ENCODE measurements around the gene KASH5.
"Not testable (repeated sequence)": the region's sequence is repeated elsewhere in the genome, so short reads cannot be mapped to it uniquely, and the experiment has no call there.

KASH5 gene

DNA sequence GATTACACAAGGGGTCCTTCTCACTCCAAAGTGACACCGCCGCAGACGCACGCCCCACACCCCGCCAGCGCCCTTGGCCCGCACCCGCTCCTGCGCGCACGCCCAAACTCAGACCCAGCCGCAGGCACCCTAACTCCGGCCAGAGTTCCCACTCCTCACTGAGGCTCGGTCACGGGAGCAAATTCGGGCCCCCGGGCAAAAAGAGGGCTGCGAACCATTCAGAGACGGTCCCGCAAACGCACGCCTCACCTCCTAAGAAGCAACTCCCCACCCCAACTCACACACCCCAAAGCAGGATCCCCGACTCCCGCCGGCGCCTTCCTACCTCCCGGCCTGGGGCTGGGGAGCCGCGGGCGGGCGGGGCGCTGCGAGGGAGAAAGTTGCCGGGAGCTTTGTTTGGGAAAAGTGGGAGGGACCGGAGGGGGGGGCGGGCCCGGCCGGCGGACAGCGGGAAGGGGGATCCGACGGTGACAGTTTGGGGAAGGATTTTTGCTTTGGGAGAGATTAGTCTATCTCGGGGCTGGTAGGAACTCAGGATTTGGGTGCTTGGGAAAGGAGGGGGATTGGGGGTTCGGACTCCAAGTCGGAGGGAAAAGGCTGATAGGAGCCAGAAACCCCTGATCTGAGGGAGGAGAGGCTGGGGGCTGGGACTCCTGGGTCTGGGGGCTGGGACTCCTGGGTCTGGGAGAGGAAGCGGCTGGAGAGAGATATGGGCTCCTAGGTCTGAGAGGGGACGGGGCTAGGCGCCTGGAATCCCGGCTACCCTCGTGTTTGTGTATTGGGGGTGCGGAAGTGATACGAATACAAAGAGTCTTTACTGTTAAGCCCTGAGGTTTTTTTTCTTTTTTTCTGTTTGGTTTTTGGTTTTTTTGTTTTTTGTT is 25.8 kb upstream of the KASH5 start, which contains the start of gene TEAD2:
Gene TEAD2, minus strand, starts transcription at position 369 of the 881 bp plus-strand sequence. CDS start 2,341 bp downstream, outside the sequence.
- no peak for DNase-seq (ENCODE audit: low read depth)

DNA sequence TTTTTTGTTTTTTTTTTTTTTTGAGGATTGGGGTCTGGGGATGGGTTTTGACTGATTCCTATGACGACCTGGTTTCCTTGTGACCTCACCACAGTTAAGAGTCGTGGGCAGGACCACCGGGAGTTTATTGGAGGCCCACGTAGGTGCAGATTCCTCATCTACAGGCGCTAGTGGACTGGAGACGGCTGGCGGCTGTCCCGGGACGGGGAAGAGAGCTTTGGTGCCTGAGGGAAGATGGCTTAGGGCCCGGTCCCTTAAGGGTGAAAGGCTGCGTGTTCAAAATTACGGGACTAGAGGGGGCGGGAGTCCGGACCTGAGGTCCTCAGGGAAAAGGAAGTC is 25.2 kb upstream of the KASH5 start:
- no peak for DNase-seq (ENCODE audit: low read depth)

DNA sequence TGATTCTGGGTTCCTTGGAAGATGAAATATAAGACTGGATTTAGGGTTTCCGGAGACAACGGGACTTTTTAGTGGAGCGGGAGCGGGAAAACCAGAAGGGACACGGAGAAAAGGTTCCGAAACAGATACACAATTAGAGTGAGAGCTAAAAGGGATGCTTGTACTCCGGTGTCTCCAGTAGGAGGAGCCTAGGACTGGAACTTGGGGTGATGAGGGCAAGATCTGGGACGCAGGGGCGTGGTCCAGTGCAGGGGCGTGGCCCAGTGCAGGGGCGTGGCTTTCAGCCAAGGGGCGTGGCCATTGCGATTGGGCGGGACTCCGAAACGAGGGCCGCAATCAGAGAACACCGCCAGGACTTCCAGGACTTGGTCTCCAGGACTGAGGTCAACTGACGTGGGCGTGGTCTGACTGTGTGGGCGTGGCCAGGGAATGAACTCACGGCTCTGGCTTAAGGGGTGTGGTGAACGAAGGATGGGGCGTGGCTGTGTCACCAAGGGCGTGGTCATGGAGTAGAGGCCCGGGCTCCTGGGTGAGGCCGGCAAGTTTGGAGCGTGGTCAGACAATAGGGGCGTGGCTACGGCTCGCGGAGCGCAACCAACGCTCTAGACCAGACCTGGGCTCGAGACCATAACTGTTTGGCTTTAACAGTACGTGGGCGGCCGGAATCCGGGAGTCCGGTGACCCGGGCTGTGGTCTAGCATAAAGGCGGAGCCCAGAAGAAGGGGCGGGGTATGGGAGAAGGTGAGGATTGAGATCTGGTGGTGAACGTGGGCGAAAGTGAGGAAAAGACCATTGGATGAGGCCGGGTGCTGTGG is 24.6 kb upstream of the KASH5 start, which contains the start of gene DKKL1:
Gene DKKL1, plus strand, starts transcription at position 610 of the 815 bp plus-strand sequence. Its CDS starts 122 bp downstream, at position 732.
- DNase-seq (ENCODE audit: low read depth): peak; percentile 92

DNA sequence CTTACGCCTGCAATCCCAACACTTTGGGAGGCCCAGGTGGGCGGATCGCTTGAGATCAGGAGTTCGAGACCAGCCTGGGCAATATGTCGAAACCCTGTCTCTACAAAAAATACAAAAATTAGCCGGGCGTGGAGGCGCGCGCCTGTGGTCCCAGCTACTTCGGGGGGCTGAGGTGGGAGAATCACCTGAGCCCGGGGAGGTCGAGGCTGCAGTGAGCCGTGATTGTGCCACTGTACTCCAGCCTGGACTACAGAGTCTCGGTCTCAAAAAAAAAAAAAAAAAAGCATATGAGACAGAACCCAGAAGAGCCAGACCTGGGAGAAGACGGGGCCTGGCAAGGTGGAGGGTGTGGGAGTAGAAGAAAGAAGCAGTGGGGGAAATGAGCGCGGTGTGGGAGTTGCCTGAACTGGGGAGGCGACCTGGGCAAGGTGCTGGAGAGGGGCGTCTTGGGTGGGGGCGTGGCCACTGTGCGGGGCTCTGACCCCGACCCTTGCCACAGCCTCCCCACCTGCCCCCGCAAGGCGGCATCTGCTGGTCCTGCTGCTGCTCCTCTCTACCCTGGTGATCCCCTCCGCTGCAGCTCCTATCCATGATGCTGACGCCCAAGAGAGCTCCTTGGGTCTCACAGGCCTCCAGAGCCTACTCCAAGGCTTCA is 23.8 kb upstream of the KASH5 start:
- no peak for DNase-seq (ENCODE audit: low read depth)

DNA sequence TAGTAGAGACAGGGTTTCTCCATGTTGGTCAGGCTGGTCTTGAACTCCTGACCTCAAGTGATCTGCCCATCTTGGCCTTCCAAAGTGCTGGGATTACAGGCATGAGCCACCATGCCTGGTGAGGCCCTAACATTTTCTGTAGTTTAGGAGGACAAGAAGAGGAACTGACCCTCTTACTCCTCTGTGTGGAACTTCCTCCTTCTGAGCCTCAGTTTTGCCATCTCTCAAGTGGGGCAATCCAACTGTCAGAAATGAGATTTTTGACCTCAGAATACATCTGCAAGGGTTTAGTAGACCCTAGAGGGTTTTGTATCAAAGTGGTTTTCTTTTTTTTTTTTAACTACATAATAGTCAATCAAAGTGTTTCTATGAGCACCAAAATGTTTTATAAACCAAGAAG is 21.9 kb upstream of the KASH5 start:
- DNase-seq (ENCODE audit: low read depth): no peak

DNA sequence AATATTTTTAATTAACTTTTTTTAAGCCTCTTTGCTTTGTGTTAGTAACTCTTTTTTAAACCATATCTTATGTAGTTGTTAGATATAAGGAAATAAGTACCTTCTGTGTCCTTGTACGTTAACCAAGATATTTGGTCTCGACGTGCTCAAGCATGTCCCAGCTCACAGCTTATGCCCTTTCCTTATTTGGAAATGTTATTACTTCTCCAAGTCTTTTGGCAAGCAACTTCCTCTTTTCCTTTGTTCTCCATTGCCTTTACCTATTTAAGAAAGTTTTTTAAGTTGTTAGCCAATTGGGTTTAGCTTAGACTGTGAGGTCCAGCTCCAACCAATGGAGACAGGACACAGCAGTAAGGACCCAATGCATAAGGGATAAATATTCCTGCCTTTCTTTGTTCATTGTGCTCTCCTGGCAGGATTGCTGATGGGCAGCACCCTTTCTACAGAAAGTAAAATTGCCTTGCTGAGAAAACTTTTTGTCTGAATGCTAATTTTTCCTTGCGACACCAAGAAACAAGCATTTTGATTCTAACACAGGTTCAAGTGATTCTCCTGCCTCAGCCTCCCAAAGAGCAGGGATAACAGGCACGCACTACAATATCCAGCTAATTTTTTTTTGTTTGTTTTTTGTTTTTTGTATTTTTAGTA is 19.2 kb upstream of the KASH5 start:
- no peak for DNase-seq (ENCODE audit: low read depth)

DNA sequence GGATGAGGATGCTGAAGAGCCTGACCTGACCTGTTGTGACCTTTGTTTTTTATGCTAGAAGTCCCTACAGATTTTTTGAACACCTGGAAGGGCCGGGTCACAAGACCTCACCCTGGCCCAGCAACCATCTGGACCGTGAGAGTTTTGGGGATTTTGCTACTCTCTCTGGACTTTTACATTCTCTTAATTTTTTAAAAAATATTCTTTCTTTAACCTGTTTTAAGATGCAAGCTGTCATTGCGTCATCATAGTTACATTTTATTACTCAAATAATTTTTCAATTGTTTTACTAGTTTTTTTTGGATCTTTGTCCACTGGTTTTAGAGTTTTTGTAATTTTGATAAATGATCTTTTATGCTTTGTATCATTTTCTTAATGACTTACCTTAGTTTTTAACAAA is 16.9 kb upstream of the KASH5 start:
- no peak for DNase-seq (ENCODE audit: low read depth)

DNA sequence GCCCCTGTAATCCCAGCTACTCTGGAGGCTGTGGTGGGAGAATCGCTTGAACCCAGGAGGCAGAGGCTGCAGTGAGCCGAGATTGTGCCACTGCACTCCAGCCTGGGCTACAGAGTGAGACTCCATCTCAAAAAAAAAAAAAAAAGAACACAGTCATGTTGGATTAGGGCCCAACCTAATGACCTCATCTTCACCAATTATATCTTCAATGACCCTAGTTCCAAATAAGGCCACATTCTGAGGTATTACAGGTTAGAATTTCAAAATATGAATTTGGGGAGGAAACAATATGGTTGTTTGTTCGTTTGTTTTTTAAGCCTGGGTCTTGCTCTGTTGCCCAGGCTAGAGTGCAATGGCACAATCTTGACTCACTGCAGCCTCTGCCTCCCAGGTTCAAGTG is 14.9 kb upstream of the KASH5 start:
- not testable (repeated sequence) for DNase-seq (ENCODE audit: low read depth)

DNA sequence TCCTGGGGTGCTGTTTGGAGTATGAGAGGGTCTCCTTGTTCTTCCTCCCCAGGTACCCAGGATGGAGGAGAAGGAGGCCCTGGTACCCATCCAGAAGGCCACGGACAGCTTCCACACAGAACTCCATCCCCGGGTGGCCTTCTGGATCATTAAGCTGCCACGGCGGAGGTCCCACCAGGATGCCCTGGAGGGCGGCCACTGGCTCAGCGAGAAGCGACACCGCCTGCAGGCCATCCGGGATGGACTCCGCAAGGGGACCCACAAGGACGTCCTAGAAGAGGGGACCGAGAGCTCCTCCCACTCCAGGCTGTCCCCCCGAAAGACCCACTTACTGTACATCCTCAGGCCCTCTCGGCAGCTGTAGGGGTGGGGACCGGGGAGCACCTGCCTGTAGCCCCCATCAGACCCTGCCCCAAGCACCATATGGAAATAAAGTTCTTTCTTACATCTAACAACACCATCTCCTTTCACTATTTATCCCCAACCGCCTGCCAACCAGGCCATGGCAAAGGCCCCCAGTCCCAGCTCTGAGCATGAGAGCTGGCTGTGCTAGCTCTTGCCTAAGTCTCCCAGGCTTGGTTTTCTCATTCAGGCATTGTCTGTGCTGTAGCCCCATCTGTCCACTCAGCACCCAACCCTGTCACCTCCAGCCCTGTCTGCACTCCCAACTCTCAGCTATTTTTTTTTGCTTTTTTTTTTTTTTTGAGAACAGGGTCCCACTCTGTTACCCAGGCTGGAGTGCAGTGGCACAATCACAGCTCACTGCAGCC is 13.2 kb upstream of the KASH5 start:
- no peak for DNase-seq (ENCODE audit: low read depth)

DNA sequence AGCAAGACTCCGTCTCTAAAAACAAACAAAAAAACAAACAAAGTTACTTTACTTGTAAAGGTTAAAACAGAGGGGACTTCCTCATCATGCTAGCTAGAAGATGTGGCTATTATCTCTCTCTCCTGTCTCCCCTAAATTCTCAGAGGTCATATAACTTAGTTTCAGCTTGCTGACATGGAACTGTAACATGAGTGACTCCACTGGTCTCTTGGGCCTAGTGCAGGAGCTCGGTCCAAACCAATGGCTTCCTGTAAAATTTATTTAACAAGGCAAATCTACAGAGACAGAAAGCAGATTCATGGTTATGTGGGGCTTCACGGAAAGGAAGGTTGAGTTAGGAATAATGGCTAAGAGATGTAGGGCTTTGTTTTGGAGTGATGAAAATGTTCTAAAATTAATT is 9.5 kb upstream of the KASH5 start:
- no peak for DNase-seq (ENCODE audit: low read depth)

DNA sequence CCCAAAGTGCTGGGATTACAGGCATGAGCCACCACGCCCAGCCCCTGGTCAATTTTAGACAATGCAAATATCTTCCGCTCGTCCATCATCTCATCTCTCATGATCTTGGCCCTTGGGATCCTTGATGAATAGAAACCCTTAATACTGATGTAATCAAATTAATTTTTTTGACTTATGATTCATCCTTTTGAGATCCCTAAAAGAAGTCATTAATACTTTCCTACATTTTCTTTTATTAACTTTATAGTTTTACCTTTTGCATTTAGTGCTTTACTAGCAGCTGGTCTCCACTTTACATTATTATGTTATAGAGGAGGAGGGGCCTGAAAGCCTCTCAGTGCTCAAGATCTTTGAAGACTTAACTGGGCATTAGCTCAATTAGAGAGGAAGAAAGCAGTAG is 7.7 kb upstream of the KASH5 start:
- no peak for DNase-seq (ENCODE audit: low read depth)

DNA sequence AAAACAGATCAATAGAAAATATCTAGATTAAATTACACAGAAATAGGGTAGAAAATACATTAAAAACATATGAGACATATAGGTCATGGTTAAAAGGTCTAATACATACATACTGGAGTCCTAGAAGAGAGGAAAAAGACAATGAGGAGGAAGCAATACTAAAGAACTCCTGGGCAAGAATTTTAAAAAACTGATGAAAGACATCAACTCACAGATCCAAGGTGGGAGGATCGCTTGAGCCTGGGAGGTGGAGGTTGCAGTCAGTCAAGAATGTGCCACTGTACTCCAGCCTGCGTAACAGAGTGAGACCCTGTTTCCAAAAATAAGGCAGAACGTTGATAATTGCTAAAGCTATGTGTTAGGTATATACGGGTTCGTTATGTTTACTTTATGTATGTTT is 5.4 kb upstream of the KASH5 start:
- no peak for DNase-seq (ENCODE audit: low read depth)

DNA sequence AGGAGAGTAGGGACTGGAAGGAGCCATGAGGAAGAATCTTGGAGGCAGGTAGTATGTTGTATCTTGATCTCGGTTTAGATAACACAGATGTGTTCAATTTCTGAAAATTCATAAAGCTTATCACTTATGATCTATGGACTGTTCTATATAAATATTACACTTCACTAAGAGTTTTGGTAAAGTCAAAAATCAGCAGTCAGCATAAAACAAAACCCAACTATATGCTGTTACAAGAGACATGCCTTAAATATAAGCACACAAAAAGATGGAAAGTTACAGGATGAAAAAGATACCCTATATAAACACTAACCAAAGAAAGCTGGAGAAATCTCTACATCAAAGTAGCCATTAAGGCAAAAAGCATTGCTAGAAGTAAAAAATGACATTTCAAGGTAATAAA is 4.5 kb upstream of the KASH5 start:
- no peak for DNase-seq (ENCODE audit: low read depth)

DNA sequence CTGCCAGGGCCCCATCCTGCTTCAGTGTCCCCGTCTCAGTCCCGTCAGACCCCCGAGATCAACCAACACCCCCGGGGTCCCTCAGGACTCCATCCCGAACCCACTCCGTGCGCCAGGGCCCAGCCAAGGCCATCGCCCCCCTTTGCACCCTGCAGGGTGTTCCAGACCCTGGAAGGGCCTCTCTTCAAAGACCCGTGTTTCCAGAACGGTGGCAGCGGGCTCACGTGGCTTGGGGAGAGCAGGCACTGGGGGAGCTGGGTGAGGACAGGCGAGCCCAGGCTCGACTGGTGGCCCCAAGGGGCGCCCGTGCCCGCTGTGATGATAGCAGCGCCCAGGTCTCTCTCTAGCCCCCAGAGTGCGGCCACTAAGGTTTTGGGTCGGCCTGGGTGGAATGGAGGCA is 1.4 kb downstream of the KASH5 start:
- no peak for DNase-seq (ENCODE audit: low read depth)

DNA sequence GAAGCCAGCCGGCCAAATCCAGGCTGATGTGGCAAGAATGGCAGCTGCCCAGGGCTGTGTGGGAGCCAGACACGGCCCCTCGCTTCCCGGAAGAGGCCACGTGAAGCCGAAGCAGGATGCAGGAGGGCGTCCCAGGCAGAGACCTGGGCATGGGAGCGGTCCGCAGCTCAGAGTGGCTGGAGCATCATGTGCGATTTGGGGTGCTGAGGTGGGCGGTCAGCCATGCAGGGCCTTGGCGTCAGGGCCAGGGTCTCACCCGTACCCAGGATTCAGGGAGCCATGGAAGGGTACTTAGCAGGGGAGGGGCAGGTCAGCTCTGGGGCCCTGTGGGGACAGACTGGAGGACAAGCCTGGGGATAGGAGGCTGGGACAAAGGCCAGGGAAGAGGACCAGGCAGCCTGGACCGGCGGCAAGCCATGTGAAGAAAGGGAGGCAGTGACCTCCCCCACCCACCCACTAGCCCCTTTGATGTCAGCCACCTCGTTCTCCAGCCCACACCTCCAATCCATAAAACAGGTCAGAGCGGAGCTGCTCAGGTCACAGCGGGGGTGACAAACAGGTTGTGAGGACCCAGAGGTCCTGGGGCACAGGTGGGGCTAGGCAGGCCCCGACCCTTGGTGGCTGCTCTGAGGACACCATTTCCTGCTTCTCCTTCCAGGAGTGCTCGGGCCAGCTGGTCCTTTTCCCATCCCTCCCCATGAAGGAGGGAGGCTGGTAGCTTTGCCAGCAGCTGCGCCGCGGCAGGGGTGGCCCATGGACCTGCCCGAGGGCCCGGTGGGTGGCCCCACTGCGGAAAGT is 2.3 kb downstream of the KASH5 start:
- no peak for DNase-seq (ENCODE audit: low read depth)

DNA sequence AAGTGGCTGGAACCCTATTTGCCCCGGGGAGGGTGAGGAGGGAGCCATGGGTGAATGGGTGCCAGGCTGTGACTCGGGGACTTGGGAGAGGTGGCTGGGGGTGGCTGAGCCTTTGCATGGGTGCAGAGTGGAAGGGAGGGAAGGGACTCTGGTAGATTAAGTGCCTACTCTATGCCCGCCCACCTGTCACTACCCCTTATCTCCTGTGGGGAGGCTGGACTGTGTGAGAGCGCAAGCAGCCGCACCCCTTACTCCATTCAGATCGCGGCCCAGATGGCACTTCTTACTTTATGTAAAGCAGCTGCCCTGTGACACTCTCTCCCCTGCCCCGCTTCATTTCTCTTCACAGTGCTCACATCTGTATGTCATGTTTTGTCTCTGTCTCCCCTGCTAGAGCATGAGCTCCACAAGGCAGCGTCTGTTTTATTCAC is 2.9 kb downstream of the KASH5 start:
- no peak for DNase-seq (ENCODE audit: low read depth)

DNA sequence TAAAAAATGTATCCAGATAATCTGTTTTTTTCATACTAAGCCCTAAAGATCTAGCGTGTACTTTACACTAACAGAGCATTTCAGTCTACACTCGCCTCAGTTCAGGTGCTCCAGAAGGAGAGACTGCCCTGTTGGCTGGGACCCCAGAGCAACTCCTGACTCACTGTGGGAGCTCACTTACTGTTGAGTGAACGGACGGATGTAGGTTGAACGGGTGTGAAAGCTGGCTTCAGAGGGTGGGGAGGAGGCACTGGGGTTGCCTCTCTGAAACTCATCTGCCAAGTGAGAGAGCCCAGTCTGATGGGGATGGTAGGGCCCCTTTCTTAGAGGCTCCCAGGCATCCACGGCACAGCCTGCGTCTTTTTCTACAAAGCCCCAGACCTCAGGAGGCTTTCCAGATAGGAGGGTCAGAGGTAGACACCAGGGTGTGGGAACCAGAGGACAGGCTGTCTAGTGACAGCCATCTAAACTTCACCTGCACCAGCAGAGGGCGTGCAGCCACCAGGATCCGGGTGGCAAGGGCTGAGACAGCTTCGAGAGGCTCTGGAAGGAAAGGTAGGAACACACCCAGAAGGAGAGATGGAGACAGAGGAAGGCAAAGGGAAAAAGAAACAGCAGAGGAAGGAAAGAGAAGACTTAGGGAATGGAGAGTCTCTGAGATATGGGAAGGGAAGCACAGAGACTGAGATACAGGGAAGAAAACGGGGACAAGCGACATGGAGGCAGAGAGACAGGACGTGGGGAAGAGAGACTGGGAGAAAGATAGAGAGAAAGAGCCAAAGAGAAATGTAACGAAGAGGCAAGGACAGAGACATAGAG is 3.7 kb downstream of the KASH5 start:
- peak; percentile 8 for DNase-seq (ENCODE audit: low read depth)

DNA sequence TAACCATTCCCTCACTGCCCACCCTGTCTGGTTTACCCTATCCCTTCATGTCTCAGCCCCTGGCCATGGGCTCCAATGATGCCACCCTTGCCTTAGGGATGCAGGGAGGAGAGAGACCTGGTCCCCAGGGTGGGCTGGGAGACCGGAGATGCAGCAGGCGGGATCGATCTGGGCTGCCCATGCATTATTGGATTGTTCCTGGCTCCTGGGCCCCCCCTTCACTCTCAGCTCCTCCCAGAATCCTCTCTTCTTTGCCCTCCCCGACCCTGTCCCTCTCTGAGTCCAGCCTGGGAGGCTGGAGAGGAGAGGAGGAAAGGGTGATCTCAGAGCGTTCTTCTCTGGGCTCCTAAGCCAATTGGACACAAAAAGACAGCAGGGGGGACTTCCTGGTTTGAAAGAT is 5.8 kb downstream of the KASH5 start:
- DNase-seq (ENCODE audit: low read depth): no peak

DNA sequence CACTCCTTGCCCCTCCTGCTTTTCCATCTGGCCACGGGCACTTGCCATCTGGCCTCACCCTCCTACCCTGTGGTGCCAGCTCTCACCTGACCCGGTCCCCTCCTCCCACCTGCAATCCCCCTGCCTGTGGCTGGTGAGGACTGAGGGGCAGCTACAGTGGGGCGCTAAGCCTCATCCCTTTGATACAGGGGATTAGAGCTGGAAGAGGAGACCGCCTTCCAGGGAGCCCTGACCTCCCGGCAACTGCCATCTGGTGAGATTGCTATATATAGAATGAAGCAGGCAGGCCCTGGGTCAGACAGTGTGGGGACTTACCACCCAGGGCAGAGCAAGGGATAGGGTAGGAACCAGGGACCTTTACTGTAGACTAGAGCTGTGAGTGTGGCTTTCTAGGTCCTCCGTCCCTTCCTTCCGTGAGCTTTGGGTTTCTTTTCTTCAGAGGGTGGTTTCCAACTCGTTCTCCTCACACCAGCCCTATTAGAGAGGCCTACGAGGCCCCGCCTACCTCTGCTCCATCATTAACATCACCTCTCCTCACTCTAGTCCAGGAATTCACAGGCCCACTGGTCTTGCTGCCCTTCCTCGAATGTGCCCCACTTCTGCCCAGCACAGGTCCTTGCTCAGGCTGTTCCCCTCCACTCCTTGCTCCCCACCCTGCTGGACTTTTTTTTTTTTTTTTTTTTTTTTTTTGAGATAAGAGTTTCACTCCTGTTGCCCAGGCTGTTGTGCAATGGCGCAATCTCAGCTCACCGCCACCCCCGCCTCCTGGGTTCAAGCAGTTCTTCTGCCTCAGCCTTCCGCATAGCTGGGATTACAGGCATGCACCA is 7.7 kb downstream of the KASH5 start:
- DNase-seq (ENCODE audit: low read depth): no peak
